Right lung (tissue), 5 donors: Measurements from ENCODE around the gene YDJC. TPM values are rescaled to one million over a fixed set of nuclear protein-coding genes. Genes with fewer than 3 reads are reported as not detected.
"Not testable (repeated sequence)": the region's sequence is repeated elsewhere in the genome, so short reads cannot be mapped to it uniquely, and the experiment has no call there.

ENCODE experiments used
- DNase-seq, 2 donors: peaks; one replicate each; pipeline ENCODE4 v3.0.0-alpha.2; 2013
- polyA plus RNA-seq, 5 donors: library from polyadenylated mRNA; unstranded; fragments of 120-200 nt; gene quantifications; one replicate each; pipeline versions ENCODE4 v1.2.1 to v1.2.3, GENCODE V29; 2013; ENCODE audit warnings: inconsistent platforms in 1 of 5, low replicate concordance in 1 of 5; ENCODE audit not compliant: insufficient read length in 5 of 5, insufficient read depth in 1 of 5

Gene YDJC
- polyA plus RNA-seq, 5 donors: 6.6 to 14.0 (median 8.9) TPM

DNA sequence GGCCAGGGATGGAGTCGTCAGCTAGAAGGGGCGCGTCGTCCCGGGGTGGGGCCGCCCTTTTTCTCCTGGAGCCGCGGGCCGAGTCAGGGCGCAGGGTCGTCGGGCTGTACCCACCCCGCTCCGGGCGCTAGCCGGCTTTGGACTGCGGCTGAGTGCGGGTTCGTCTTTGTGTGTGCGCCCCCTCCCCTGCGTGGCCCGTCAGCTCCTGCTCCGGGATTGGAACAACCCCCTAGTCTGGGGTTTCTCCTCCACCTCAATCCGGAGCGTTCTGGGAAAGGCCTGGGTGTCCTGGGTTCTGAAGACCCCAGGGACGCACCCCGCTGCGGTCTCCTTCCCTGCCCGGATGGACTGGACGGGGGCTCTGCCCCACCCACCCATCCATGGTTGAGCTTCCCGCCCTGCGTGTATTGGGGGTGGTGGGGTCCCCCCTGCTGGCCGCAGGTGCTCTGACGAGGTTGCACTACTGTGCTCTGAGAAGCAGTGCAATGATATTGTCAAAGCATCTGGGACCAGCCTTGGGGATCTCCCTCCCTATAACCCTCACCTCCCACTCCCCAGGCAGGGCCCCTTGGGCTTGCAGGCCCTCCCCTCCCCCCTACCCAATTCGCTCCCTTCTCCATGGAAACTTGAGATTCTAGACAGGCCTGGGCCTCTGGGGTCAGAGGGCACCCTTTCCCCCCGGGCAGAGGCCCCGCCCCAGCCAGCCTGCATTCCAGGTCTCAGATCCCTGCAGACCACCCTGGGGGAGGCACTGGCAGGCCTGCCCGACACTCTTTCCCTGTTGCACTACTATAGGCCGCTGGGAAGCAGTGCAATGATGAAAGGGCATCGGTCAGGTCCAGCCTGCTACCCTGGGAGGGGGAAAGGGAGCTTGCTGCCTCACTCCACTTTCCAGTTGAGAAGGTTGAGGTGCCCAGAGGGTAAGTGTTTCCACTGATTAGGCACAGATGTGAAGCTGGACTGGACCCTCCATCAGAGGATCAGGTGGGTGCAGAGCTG lies 23.0 kb upstream of the YDJC start:
- no peak for DNase-seq

DNA sequence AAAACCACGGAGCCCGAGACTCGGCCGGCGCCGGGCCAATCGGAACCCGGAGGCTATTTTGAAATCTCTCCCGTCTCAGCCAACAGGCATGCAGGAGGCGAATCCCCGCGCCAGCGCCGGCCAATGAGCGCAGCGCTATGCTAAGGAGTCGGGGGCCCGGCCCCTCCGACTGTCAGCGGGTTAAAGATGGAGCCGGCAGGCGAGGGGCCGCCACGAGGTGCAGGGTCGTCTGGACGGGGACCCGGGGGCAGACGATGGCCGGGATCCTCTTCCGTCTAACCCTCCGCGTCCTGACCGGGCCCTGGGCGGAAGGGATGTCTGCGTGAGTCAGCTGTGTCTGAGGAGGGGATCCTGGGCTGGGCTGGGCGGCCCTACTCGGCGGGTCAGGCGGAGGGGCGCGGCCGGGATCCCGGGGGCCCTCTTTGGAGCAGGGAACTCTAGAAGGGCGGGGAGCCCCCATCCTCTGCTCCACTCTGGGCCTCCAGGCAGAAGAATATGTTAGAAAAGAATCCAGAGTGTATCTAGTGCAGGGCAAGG lies 22.3 kb upstream of the YDJC start:
- peak; percentile 83 to 85 for DNase-seq

DNA sequence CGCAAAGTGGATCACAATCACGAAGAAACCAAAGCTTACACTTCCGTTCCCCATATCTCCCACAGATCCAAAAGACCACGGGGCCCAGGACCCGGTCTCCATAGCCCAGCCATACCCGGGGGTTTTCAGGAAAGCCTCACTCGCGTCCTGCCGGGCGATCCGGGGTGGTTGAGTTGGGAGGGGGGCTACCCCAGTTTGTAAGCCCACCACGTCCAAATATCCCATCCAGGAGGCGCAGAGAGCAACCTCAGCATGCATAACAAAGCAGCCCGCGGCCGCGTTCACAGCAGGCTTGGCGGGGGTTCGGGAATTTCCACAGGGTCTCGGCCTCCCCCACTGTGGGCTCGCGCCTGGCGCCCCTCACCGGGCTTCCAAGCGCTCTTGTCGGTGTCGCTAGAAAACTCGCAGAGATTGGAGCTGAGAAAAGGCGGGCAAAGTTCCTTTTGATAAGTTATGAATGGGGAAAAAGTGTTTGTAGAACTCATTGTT lies 21.7 kb upstream of the YDJC start:
- no peak for DNase-seq

DNA sequence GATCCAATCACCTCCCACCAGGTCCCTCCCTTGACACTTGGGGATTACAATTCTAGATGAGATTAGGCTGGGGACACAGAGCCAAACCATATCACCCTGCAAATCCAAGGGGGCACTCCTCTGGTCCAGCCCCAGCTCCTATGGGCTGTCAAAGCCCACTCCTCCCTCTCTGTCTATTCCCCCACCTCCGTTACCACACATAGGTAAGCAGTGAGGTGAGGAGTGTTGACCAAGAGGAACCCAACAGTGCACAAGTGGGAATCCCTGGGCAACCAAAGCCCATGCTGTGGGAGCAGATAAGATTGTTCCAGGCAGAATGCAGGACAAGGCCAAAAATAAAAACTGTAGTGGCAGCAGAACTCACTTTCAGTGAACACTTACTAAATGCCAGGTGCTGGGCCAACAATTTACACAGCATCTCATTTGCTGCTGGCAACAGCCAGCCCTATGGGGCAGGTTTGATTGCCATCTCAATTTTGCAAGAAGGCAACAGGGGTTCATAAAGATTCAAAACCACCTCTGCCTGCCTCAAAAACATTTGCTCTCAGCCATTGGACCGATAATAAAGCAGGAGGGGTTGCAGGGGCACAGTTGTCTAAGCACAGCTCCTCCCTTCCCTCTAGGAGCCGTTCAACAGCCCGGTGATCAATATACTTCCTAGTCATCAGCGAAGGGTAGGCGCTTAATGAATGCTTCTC lies 21.1 kb upstream of the YDJC start:
- DNase-seq: no peak

DNA sequence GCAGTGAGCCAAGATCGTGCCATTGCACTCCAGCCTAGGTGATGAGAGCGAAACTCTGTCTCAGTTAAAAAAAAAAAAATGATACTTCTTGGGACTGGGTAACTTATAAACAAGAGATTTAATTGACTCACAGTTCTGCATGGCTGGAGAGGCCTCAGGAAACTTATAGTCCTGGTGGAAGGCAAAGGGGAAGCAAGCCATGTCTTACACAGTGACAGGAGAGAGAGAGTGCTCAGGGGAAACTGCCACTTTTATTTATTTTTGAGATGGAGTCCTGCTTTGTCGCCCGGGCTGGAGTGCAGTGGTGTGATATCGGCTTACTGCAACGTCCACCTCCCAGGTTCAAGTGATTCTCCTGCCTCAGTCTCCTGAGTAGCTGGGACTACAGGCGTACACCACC lies 20.5 kb upstream of the YDJC start:
- DNase-seq: no peak

DNA sequence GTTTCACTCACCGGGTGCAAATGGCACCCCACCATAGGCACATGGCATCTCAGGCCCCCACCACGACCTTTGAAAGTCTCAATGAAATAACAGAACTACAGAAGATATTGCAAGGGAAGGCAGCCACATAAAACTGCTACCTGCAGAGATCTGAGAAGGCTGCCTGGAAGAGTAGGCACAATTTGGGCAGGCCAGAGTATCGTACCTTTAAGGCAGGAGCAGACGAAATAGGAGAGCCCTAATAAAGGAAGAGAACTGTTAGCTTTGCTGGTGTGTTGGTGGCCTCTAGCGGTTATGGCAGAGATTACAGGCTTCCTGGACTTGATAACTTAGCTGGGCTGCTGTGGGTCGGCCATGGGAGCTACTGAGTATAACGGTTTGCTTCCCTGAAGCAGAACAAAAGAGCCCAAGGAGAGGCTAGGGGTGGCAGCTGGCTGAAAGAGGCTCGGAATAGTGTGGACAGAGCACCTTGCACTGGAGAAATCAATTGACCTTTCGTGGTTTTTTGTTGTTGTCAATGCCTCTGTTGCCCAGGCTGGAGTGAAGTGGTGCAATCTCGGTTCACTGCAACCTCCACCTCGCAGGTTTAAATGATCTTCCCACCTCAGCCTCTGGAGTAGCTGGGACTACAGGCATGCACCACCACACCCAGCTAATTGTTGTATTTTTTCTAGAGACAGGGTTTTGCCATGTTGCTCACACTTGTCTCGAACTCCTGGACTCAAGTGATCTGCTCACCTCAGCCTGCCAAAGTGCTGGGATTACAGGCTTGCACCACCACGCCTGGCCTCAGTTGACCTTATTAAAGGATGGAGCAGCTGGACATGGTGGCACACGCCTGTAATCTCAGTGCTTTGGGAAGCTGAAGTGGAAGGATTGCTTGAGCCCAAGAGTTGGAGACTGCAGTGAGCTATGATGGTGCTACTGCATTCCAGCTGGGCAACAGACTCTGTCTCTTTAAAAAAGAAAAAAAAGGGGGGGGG lies 17.1 kb upstream of the YDJC start:
- DNase-seq: peak; percentile 55 to 74

DNA sequence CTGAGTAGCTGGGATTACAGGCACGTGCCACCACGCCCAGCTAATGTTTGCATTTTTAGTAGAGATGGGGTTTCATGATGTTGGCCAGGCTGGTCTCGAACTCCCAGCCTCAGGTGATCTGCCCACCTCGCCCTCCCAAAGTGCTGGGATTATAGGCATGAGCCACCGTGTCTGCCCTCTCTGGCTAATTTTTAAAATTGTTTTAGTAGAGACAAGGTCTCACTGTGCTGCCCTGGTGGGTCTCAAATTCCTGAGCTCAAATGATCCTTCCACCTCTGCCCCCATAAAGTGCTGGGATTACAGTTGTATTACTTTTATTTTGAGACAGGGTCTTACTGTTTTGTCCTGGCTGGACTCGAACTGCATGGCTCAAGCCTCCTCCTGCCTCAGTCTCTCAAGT lies 15.7 kb upstream of the YDJC start:
- DNase-seq: not testable (repeated sequence)

DNA sequence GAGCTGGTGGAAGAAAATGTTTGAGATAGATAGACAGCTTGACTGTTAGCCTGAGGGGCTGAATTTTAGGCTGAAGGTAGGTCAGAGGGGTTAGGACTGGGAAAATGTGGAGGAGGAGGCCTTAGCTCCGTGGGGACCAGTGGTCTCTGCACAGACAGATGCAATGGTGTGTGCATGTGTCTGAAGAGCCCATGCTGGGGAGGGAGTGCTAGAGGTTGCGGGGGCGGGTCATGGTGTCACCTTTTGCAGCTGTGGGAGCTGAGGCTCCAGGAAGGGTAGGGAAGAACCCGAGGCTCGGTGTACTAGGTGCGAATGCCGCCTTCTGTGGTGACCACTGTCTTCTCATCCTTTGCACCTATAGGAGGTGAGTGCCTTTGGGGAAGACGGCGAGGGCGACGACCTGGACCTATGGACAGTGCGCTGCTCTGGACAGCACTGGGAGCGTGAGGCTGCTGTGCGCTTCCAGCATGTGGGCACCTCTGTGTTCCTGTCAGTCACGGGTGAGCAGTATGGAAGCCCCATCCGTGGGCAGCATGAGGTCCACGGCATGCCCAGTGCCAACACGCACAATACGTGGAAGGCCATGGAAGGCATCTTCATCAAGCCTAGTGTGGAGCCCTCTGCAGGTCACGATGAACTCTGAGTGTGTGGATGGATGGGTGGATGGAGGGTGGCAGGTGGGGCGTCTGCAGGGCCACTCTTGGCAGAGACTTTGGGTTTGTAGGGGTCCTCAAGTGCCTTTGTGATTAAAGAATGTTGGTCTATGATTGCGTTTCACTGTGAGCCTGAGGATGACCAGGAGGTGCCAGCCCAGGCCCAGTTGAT lies 13.9 kb upstream of the YDJC start:
- no peak for DNase-seq

DNA sequence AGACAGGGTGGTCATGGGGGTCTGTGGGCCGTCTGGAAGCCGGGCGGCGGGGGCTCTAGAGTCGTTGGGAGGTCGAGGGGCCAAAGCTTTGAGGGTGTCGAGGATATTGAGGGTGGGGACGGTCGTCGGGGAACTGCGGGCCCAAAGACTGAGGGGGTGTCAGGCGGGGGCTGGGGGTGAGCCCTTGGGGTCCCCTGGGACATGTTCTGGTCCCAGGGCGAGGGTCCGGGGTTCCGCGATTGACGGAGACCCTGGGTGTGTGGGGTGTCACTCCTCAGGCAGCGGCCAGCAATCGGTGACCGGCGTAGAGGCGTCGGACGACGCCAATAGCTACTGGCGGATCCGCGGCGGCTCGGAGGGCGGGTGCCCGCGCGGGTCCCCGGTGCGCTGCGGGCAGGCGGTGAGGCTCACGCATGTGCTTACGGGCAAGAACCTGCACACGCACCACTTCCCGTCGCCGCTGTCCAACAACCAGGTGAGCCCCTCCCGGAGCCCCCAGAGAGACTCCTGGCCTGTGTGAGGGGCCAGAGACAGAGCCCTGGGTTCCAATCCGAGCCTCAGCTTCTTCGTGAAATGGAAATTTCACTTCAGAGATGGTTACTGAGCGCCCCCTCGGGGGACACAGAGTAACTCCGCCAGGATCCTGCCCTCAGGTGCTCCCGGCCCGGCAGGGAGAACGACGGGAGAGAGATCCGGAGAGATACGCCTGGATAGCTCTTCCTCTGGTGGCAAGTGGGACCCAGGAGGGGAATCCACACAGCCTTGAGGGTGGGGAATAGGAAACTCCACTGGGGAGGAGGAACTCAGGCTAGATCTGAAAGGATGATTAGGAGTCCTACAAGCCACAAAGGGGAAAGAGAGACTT lies 13.0 kb upstream of the YDJC start:
- no peak for DNase-seq

DNA sequence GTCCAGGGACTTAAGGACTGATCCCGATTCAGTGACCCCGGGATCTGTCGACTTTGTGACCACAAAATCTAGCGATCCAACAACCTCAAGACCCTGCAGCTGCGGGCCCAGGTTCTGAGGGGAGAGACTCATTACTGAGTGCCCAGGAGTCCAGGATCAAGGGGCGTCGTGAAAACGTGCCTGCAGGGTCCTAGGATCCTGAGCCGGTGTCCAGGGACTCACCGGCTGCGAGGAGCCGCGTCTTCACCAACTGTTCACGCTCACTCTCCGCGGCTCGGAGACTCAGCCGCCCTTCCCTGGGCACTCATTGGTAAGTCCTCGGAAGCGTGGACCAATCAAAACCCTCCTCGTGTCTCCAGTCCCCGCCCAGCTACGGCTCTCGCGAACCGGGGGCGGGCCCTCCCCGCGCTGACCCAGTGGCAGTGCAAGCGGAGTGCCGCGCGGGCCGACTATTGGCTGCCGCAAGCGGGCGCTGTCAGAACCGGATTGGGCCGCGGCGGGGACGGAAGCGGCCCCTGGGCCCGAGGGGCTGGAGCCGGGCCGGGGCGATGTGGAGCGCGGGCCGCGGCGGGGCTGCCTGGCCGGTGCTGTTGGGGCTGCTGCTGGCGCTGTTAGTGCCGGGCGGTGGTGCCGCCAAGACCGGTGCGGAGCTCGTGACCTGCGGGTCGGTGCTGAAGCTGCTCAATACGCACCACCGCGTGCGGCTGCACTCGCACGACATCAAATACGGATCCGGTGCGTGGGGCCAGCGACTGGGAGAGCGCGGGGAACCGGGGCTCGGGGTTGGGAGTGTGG lies 12.2 kb upstream of the YDJC start, which contains the start of gene SDF2L1:
SDF2L1 (plus strand) TSS at position 514 of the 795 bp plus-strand sequence; CDS start at position 549, 35 bp downstream.
- DNase-seq: peak; percentile 97

DNA sequence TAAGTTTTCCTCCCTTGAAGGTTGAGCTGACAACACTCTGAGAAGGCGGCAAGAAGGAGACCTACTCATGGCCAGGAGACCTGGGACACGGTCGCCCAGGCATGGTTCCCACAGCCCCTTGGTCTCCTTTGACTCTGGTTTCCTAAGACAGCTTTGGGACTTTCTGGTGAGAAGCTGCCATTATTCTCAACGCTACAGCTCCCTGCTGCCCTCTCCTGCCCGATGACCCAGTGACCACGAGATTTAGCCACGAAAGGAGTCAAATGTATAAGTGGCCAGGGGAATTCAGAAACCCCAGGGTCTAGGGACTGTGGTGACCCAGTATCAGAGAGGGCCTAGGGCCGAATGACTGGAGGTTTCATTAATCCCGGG lies 11.6 kb upstream of the YDJC start:
- DNase-seq: no peak

DNA sequence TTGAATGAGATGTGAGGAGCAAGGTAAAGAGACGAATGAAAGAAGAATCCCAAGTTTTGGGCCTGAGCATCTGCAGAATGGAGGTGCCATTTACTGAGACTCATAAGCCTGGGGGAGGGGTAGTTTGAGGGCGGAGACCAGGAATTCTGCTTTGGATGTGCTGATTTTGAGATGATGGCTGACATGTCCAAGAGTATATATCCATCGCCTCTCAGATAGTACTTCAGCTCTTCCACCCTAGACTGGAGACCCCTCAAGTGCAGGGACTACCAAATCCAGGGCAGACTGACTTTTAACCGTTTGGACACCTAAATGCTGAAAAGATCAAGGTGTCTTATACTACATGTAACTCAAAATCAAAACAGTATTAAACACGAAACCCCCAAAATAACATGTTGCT lies 11.0 kb upstream of the YDJC start:
- no peak for DNase-seq

DNA sequence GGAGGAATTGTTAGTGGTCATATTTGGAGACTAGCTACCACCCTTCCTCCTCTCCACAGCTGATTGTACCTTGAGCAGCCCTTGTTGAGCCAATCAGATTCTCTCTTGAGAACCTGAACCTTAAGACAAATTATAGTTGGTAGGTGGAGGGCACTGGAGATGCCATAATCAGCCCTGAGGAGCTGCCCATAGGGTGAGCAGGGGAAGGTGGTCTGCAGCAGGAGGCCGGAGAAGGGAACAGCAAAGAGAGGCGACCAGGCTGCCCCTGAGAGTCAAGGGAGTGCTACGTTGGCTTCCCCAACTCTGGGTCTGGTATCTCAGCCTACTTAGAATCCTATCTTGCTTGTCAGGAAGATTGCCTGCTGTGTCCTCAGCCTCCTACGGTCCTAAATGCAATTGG lies 9.5 kb upstream of the YDJC start:
- DNase-seq: no peak

DNA sequence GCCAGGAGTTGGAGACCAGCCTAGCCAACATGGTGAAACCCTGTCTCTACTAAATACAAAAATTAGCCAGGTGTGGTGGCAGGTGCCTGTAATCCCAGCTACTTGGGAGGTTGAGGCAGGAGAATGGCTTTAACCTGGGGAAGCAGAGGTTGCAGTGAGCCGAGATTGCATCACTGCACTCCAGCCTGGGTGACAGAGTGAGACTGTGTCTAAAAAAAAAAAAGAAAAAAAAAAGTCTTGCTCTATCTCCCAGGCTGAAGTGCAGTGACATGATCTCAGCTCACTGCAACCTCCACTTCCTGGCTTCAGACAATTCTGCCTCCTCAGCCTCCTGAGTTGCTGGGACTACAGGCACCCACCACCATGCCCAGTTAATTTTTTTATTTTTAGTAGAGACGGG lies 7.6 kb upstream of the YDJC start:
- DNase-seq: not testable (repeated sequence)

DNA sequence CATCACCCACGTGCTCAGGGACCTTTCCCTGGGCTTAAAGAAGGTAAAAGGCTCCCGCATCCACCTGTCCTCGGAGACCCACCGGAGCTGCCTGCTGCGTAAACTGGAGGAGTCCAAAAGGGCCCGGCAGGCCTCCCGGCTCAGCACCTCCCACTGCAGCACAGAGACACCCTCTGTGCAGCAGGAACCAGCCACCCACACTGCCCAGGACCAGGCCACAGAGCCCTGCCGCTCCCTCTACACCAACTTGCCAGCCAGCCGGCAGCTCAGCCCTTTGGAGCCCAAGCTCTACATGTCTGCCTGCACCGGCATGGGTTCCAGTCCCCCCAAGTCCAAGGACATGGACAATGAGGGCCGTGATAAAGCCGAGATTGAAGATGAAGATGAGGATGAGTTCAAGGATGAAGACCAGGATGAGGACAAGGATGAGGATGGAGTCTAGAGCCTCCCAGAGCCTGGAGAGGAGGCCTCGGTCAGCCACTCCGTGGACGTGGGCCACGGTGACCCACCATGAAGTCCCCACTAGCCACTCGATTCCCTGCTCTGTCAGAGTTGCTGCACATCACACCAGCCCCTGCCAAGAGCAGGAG lies 6.9 kb upstream of the YDJC start:
- no peak for DNase-seq

DNA sequence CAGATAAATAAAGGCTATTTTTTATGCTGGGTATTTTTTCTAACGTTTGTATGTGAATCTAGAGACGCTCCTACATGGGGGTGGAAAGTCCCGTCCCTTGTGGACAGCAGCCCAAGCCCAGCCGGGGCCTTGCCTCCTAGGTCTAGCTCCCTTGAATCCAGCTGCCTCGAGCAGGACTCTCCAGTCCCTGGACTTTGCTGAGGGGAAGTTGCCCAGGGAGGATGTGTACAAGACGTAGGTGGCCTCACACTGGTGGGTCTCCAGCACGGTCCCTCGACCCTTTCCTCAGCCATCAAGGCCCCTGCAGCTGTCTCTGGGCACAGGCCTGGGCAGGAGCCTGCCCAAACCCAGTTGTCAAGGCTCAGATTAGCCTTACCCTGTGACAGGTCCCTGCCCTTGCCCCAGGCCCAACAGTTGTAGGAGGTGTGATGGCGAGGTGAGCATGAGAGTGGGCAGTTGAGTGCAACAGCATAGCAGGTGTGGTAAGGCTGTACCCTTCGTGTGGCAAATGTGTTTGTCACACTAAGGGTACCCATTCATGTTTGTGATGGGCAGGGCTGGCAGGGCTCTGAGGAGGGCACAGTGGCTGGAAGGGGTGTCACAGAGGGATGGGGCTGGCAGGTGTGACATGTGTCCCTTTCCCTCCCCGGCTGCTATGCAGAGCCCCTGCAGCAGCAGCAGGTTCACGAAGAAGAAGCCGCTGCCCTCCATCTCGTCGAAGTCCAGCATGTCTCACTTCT lies 6.1 kb upstream of the YDJC start:
- no peak for DNase-seq

DNA sequence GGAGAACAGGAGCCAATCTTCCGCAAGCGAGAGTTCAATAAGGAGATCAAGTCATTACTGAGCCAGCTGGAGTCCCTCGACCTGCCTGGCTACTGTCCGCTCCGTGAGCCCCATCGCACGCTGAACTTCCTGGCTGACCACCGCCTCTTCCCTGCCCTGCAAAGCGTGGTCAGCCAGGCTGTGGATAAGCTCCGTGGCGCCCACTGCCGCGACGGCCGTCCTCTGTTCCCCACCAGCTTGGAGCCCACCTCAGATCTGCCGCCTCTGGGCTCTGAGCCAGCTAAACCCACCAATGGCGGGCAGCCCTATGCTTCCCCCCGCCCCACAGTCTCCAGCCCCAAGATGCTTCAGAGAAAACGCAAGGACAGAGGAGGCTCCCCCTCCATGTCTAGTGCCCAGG lies 5.0 kb upstream of the YDJC start:
- DNase-seq: no peak
